Measurements from ENCODE around the gene PTPRCAP.

The PTPRCAP gene

GRCh38 chr11:67404515-67405195 is 32.8 kb downstream of the PTPRCAP start:
- no peak for TF ChIP-seq REST (IDR thresholded peaks at IDR 0.05; ENCODE audit: insufficient read depth in 1 of 2, low read depth in 2 of 2, low read length in 2 of 2)
- no peak for TF ChIP-seq POLR2AphosphoS5 (IDR thresholded peaks at IDR 0.05; ENCODE audit: low read depth, low read length)
- TF ChIP-seq SIN3A (IDR thresholded peaks at IDR 0.05; ENCODE audit: borderline replicate concordance, insufficient read depth, low read length): no peak
- no peak for TF ChIP-seq FOXP2 (optimal IDR thresholded peaks at IDR 0.05; ENCODE audit: borderline replicate concordance, extremely low read depth, extremely low read length, insufficient read depth)
- no peak for TF ChIP-seq TAF1 (IDR thresholded peaks at IDR 0.05; ENCODE audit: borderline replicate concordance, insufficient read depth, low read length)

- TF ChIP-seq POLR2AphosphoS5 (IDR thresholded peaks at IDR 0.05; ENCODE audit: low read depth, low read length): peak; percentile 70
- TF ChIP-seq TAF1 (IDR thresholded peaks at IDR 0.05; ENCODE audit: borderline replicate concordance, insufficient read depth, low read length): peak; percentile 32; the same call in 1 of the 2 replicates
- no peak for TF ChIP-seq REST (IDR thresholded peaks at IDR 0.05; ENCODE audit: insufficient read depth in 1 of 2, low read depth in 2 of 2, low read length in 2 of 2)
- TF ChIP-seq FOXP2 (optimal IDR thresholded peaks at IDR 0.05; ENCODE audit: borderline replicate concordance, extremely low read depth, extremely low read length, insufficient read depth): peak; percentile 26
- 0 out of 2 replicates have a peak, but pooled peaks have one; percentile 54 for TF ChIP-seq SIN3A (IDR thresholded peaks at IDR 0.05; ENCODE audit: borderline replicate concordance, insufficient read depth, low read length)
Measured at GRCh38 chr11:67401495-67402191, 35.8 kb downstream of the PTPRCAP start, which contains the start of gene PPP1CA. Gene PPP1CA (minus strand): TSS chr11:67401858. CDS start chr11:67401782, 76 bp downstream.

- TF ChIP-seq SIN3A (IDR thresholded peaks at IDR 0.05; ENCODE audit: borderline replicate concordance, insufficient read depth, low read length) (no peak), POLR2AphosphoS5 (IDR thresholded peaks at IDR 0.05; ENCODE audit: low read depth, low read length) (no peak), FOXP2 (optimal IDR thresholded peaks at IDR 0.05; ENCODE audit: borderline replicate concordance, extremely low read depth, extremely low read length, insufficient read depth) (no peak), REST (IDR thresholded peaks at IDR 0.05; ENCODE audit: insufficient read depth in 1 of 2, low read depth in 2 of 2, low read length in 2 of 2) (no peak), TAF1 (IDR thresholded peaks at IDR 0.05; ENCODE audit: borderline replicate concordance, insufficient read depth, low read length) (no peak)
Measured at GRCh38 chr11:67400942-67401494, 36.5 kb downstream of the PTPRCAP start.

GRCh38 chr11:67400251-67400941 is 37.1 kb downstream of the PTPRCAP start:
- no peak for TF ChIP-seq FOXP2 (optimal IDR thresholded peaks at IDR 0.05; ENCODE audit: borderline replicate concordance, extremely low read depth, extremely low read length, insufficient read depth)
- TF ChIP-seq SIN3A (IDR thresholded peaks at IDR 0.05; ENCODE audit: borderline replicate concordance, insufficient read depth, low read length): no peak
- TF ChIP-seq REST (IDR thresholded peaks at IDR 0.05; ENCODE audit: insufficient read depth in 1 of 2, low read depth in 2 of 2, low read length in 2 of 2): no peak
- TF ChIP-seq TAF1 (IDR thresholded peaks at IDR 0.05; ENCODE audit: borderline replicate concordance, insufficient read depth, low read length): no peak
- TF ChIP-seq POLR2AphosphoS5 (IDR thresholded peaks at IDR 0.05; ENCODE audit: low read depth, low read length): no peak
